ENCODE measurements around the gene BNIP5.

The BNIP5 gene, protein sequence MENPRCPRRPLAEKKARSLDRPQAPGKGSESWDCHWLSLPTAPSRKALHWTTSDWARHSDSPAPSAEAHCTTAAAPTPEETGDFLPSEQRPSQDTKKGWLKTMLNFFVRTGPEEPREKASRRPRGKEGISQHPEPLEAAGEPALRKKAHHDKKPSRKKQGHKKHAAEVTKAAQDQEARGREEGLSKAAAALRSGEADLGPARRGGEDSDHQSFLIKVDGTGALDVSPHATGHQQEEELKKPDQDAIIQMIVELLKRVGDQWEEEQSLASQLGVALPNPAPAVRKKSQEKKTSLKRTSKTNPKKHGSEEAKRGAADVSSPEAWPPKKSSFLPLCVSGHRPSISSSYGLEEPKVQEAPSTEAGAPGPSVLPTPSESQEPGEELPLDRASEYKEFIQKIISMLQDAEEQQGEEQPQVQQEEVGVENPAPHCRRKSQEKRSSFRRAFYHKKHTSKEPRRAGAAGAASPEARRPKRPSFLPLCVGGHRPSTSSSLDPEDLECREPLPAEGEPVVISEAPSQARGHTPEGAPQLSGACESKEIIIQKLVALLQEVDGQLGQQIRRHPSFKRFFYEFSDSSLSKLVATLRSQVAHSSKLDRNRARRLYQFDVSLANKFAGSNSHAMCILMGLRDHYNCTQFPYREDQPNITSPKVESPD

DNA sequence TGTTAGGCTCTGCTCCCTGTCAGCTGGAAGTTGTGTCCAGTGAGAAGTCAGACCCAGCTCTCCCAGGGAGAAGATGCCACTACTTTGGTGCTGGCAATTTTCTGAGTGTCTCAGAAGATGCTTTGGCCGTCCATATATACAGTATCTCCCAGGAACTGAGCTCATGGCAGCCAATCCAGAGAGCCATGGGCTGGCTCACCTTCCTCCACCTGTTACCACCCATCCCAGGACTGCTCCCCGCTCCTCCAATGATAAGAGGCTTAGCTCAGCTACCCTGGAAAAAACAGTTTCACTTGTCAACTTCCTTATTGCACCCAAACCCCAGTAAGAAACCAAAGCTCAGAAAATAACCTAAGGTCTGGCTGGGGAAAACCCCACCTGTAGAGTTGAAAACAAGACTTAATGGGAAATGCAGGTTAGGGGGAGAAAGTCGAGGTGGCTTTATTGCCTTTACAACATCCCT, at the start of gene BNIP5:
BNIP5 (minus strand) TSS at position 110 of the 463 bp plus-strand sequence. CDS start 6,198 bp downstream, outside the sequence.
- DNase-seq (ENCODE audit: low read depth) = no peak

GRCh38 chr6:36384095-36384494, 47.4 kb upstream of the BNIP5 start:
- no peak for DNase-seq (ENCODE audit: low read depth)

GRCh38 chr6:36383606-36384005, 46.9 kb upstream of the BNIP5 start:
- DNase-seq (ENCODE audit: low read depth) = no peak

DNA sequence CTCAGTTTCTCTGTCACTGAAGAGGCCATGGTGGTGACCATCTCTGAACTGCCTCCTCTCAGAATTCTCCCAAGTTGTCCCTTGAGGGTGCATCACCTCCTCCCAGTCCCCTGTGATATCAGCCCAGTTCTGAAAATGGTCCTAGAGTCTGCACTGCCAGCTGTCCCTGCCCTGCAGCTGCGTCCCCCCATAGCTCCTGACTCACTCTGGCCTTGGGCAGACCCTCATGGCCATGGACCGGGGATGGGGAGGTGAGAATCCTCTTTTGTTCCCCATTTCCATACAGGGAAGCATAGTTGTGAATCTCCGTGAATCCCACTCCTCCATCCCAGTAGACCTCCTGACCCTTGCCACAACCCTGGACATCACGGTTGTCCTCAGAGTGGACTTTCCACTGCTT, 46.3 kb upstream of the BNIP5 start:
- no peak for DNase-seq (ENCODE audit: low read depth)

GRCh38 chr6:36381502-36382389, 45.1 kb upstream of the BNIP5 start:
- no peak for DNase-seq (ENCODE audit: low read depth)

DNA sequence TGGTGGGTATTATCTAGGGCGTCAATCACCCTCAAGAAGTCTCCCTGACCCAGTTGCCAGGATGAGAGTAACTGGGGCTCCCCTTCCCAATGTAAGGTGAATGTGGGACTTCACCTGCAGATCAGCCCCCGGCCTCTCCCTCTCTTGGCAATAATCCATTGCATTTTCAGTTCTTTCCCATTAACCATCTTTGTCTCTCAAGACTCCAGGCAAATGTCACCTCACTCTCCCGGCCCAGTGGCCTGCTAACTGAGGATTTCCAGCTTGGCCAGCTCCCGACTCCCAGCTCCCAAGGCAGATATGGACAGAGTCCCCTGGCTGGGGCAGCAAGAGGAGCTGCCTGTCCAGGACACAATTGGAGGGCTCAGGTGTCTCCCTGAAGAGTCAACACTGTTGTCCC, 43.5 kb upstream of the BNIP5 start:
- DNase-seq (ENCODE audit: low read depth) = no peak

DNA sequence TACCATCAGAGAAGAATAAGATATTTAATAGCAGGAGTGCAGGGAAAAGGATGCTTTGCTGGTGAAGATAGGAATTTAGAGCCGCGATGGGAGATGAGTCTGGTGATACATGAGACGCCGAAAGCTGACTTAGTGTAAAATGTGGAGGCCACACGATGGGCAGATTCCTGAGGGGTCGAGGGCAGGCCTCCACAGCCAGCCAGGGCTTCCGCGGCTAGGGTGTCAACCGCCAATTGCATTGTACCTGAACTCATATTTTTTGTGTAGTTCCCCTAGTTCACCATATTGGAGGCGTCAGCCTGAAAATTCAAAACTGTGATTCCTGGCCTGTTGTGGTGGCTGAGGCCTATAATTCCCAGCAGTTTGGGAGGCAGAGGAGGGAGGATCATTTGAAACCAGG, 42.2 kb upstream of the BNIP5 start:
- no peak for DNase-seq (ENCODE audit: low read depth)

DNA sequence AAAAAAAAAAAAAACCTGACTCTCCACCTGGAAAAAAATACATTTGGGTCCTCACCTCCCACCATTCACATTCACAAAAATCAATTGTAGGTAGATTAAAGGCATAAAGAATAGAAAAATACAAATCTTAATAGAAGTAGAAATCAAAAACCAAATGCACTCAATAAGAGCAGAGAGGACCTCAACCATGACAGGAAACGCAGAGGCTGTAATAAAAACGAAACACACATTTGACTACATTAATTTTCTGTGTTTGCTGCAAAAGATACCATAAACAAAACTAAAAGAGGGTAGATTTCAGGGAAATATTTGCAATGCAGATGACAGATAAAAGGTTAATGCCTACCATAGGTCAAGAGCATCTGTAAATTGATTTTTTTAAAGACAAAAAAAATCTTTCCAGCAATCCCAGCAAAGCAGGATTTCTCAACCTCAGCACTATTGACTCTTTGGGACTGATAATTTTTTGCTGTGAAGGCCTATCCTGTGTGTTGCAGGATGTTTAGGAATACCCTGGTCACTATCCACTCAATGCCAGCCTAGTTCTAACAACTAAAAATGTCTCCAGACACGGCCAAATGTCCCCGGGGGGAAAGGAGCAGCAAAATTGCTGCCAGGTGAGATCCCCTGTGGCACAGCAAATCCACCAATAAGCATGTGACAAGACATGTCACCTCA, 41.7 kb upstream of the BNIP5 start:
- no peak for DNase-seq (ENCODE audit: low read depth)

DNA sequence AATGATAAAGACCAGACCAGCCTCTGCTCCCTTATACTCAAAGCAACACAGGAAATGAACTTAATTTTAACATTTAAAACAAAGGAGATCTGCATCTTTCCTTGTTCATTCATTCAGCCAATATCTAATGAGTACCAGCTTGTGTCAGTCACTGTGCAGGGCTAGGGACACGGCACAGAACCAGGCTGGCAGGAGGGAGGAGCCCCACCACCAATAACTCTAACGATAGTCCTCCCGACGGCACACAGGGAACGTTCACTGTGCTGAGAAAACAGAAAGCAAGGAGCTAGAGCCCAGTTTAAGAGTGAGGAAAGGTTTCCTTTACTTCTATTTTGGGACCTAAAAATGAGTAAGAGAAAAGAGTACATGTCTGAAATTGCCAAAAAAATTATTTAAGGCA, 40.9 kb upstream of the BNIP5 start:
- DNase-seq (ENCODE audit: low read depth) = no peak

GRCh38 chr6:36376742-36377141, 40.1 kb upstream of the BNIP5 start:
- no peak for DNase-seq (ENCODE audit: low read depth)

DNA sequence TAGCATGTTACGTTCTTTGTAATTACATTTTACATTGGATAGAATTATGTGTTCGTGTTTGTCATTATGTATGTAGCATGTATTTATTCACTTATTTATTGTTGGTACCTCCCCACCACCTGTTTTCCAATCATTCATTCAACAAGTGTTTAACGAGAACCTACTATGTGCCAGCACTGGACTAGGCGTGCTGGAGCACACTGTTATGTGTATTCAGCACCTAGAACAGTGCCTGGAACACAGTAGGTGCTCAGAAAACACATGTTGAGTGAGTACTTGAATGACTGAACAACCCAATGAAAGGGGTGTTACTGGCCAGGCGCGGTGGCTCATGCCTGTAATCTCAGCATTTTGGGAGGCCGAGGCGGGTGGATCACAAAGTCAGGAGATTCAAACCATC, 39.5 kb upstream of the BNIP5 start:
- no peak for DNase-seq (ENCODE audit: low read depth)

DNA sequence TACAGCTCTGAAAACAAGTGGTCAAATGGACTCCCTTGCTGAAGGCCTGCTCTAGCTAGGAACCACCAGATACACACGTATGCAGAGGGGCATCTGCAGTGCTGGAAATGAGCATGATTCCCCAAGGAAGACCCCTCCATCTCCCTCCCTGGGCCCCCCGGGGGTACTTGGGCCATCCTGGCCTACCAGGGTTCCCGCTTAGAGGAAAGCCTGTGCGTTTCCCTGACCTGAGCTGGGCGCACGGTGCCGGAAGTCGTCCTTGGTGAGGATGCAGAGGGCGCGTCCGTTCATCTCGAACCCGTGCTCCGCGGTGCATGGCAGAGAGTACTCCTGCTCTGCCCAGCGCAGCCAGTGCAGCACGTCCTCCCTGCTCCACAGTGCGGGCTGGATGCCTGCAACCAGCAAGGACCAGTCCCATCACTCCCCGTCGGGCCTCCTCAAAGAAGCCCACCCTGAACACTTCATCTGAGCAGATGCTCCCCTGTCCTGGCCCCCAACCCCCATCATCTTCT, 39.0 kb upstream of the BNIP5 start:
- no peak for DNase-seq (ENCODE audit: low read depth)

DNA sequence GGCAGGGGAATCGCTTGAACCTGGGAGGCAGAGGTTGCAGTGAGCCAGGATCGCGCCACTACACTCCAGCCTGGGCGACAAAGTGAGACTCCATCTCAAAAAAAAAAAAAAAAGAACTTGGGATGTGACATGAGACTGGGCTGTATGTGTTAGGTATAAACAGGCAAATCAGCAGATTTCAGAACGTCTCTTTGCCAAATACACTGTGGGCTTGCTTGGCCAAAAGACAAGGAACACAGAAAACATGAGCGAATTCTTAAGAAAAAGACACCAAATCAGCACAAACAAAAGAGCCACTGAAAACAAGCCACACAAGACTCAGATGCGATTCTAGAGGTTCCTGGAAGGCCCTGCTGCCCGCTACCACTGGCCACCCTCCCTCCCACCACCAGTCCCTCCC, 38.3 kb upstream of the BNIP5 start:
- no peak for DNase-seq (ENCODE audit: low read depth)

GRCh38 chr6:36374194-36374593, 37.5 kb upstream of the BNIP5 start:
- no peak for DNase-seq (ENCODE audit: low read depth)

GRCh38 chr6:36373368-36374019, 36.8 kb upstream of the BNIP5 start:
- no peak for DNase-seq (ENCODE audit: low read depth)

GRCh38 chr6:36372088-36372487, 35.4 kb upstream of the BNIP5 start:
- no peak for DNase-seq (ENCODE audit: low read depth)

- DNase-seq (ENCODE audit: low read depth) = no peak
Observed at GRCh38 chr6:36371211-36371610, 34.5 kb upstream of the BNIP5 start.

GRCh38 chr6:36370638-36371037, 34.0 kb upstream of the BNIP5 start:
- DNase-seq (ENCODE audit: low read depth) = no peak

- no peak for DNase-seq (ENCODE audit: low read depth)
Observed at GRCh38 chr6:36368921-36369865, 32.5 kb upstream of the BNIP5 start.

- DNase-seq (ENCODE audit: low read depth) = no peak
Observed at GRCh38 chr6:36368421-36368820, 31.7 kb upstream of the BNIP5 start.
